SU-DHL-6 (cell line): ENCODE measurements around the gene CDKN2B.

Experiments used
- H2AFZ ChIP-seq: fragments of 200-600 bp; sonication (generic); 2 replicates; pipeline ENCODE4 v1.6.1; 2014; ENCODE audit warnings: low read depth, mild to moderate bottlenecking, moderate library complexity, mixed read lengths, antibody characterized with exemption, low read length; ENCODE audit not compliant: severe bottlenecking
- H3F3A ChIP-seq: fragments of 200-600 bp; shearing (Covaris generic); 2 replicates; pipeline ENCODE4 v1.6.0; 2016; ENCODE audit warnings: antibody characterized with exemption, mild to moderate bottlenecking; ENCODE audit not compliant: insufficient read depth
- H3K27ac ChIP-seq: fragments of 200-600 bp; sonication (generic); 2 replicates; pipeline ENCODE4 v1.5.1; 2016; ENCODE audit warnings: low read depth, mild to moderate bottlenecking, low read length, moderate library complexity, mixed read lengths
- H3K27me3 ChIP-seq: fragments of 200-600 bp; sonication (generic), shearing (Covaris generic); 2 replicates; pipeline ENCODE4 v1.6.0; 2014; ENCODE audit warnings: mild to moderate bottlenecking, low read length
- H3K36me3 ChIP-seq: fragments of 200-600 bp; sonication (generic); 2 replicates; pipeline ENCODE4 v1.6.1; 2014; ENCODE audit warnings: mild to moderate bottlenecking, low read length, mixed read lengths
- H3K4me2 ChIP-seq: fragments of 300-600, 200-600 bp; shearing (Covaris generic), sonication (generic); 2 replicates; pipeline ENCODE4 v1.6.0; 2014; ENCODE audit warnings: low read length, low read depth, mild to moderate bottlenecking; ENCODE audit not compliant: poor library complexity, severe bottlenecking
- H3K4me3 ChIP-seq: fragments of 200-600 bp; sonication (generic); 2 replicates; pipeline ENCODE4 v1.5.1; 2014; ENCODE audit warnings: antibody characterized with exemption, low read length, mild to moderate bottlenecking, mixed read lengths; ENCODE audit not compliant: insufficient read depth, poor library complexity, severe bottlenecking
- H3K79me2 ChIP-seq: fragments of 200-600 bp; sonication (generic); 2 replicates; pipeline ENCODE4 v1.6.1; 2014; ENCODE audit warnings: mild to moderate bottlenecking, low read length, moderate library complexity; ENCODE audit not compliant: insufficient read depth
- H3K9ac ChIP-seq: fragments of 200-600 bp; sonication (generic); 2 replicates; pipeline ENCODE4 v1.7.0; 2014; ENCODE audit warnings: mild to moderate bottlenecking, low read length
- H3K9me2 ChIP-seq: fragments of 200-600 bp; sonication (generic); replicated peaks from 2 replicates; pipeline ENCODE4 v1.6.1; 2014; ENCODE audit warnings: low read length; ENCODE audit not compliant: insufficient read depth
- H3K9me3 ChIP-seq: fragments of 200-600 bp; sonication (generic); 2 replicates; pipeline ENCODE4 v1.6.1; 2014; ENCODE audit warnings: low read length, mixed read lengths; ENCODE audit not compliant: insufficient read depth
- H4K20me1 ChIP-seq: fragments of 200-600 bp; sonication (generic); 2 replicates; pipeline ENCODE4 v1.6.1; 2014; ENCODE audit warnings: low read depth, mild to moderate bottlenecking, antibody characterized with exemption, low read length, moderate library complexity, mixed read lengths
- CTCF ChIP-seq: fragments of 200-600 bp; sonication (generic); IDR thresholded peaks from one replicate; pipeline ENCODE4 v1.5.1; 2017; ENCODE audit warnings: antibody characterized with exemption, mild to moderate bottlenecking, low read length, moderate library complexity; ENCODE audit not compliant: insufficient read depth, poor library complexity, severe bottlenecking
- EZH2phosphoT487 ChIP-seq: fragments of 200-600 bp; sonication (generic), shearing (Covaris generic); conservative IDR thresholded peaks from 2 replicates; pipeline ENCODE4 v1.6.1; 2018; ENCODE audit warnings: mild to moderate bottlenecking, antibody characterized with exemption, low read length, moderate library complexity, mixed read lengths

The CDKN2B gene

GRCh38 chr9:22028394-22028793 lies 19.3 kb upstream of the CDKN2B start:
- Histone ChIP-seq H3K9me2 (no peaks in the 10 kb centered on the region), H3K4me2 (no peak overlapping the region), H3K9me3 (no peaks in the 10 kb centered on the region), H3K79me2 (no peaks in the 10 kb centered on the region; the same call in 1 of the 2 replicates), H3K27ac (no peak overlapping the region), H3K4me3 (no peak overlapping the region), H3K36me3 (no peaks in the 10 kb centered on the region), H3F3A (no peaks in the 10 kb centered on the region), H3K27me3 (no peaks in the 10 kb centered on the region), H2AFZ (no peak overlapping the region), H4K20me1 (no peaks in the 10 kb centered on the region), H3K9ac (no peak overlapping the region)
- TF ChIP-seq EZH2phosphoT487 (no peak), CTCF (no peak)

GRCh38 chr9:22026696-22027095 lies 17.6 kb upstream of the CDKN2B start:
- TF ChIP-seq EZH2phosphoT487 (no peak), CTCF (no peak)
- no peaks in the 10 kb centered on the region for H3K36me3 ChIP-seq
- H3K4me3 ChIP-seq = no peak overlapping the region
- H2AFZ ChIP-seq = no peak overlapping the region
- no peak overlapping the region for H3K9ac ChIP-seq
- no peaks in the 10 kb centered on the region for H4K20me1 ChIP-seq
- H3K4me2 ChIP-seq = no peak overlapping the region
- no peaks in the 10 kb centered on the region; the same call in 1 of the 2 replicates for H3K79me2 ChIP-seq
- no peaks in the 10 kb centered on the region for H3K27me3 ChIP-seq
- H3K9me3 ChIP-seq = no peaks in the 10 kb centered on the region
- no peaks in the 10 kb centered on the region for H3K9me2 ChIP-seq
- no peak overlapping the region for H3K27ac ChIP-seq
- no peaks in the 10 kb centered on the region for H3F3A ChIP-seq

- Histone ChIP-seq H3K36me3 (peaks cover under 1% of the 10 kb centered on the region; the same call in 1 of the 2 replicates), H3K27ac (no peak overlapping the region), H3K9ac (no peak overlapping the region), H3F3A (no peaks in the 10 kb centered on the region), H2AFZ (no peak overlapping the region), H3K4me2 (no peak overlapping the region), H3K9me3 (no peaks in the 10 kb centered on the region), H4K20me1 (no peaks in the 10 kb centered on the region), H3K27me3 (no peaks in the 10 kb centered on the region), H3K4me3 (no peak overlapping the region), H3K9me2 (no peaks in the 10 kb centered on the region), H3K79me2 (no peaks in the 10 kb centered on the region; the same call in 1 of the 2 replicates)
- TF ChIP-seq EZH2phosphoT487 (no peak), CTCF (no peak)
Measured at GRCh38 chr9:22022396-22022795, 13.3 kb upstream of the CDKN2B start.
